ENCODE data around the gene CARD6.

CARD6 gene

DNA sequence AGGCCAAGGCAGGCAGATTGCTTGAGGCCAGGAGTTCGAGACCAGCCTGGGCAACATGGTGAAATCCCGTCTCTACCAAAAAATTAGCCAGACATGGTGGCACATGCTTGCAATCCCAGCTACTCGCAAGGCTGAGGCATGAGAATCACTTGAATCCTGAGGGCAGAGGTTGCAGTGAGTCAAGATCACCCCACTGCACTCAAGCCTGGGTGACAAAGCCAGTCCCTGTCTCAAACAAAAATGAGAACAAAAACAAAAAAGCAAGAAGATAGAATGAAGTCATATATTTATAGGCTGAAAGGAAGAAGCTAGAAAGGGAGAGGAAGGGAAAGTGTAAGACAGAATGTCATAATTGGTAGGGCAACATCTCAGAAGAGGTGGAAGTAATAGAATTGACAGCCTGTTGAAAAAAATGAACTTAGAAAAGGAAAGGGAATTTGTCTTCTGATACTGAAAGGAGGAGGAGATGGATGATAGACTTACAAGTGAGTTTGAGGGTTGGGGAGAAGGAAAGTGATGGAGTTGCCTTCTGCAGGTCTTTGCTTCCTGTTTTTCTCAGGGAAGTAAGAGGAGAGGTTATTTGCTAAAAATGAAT is 32.2 kb downstream of the CARD6 start:
- TF ChIP-seq TCF4 (CRISPR knock-in tag; IDR thresholded peaks at IDR 0.05; ENCODE audit: borderline replicate concordance) (no peak), PPARA (CRISPR knock-in tag; IDR thresholded peaks at IDR 0.05; ENCODE audit: borderline replicate concordance) (no peak), CSRNP3 (CRISPR knock-in tag; IDR thresholded peaks at IDR 0.05) (no peak), ZNF565 (CRISPR knock-in tag; conservative IDR thresholded peaks at IDR 0.05; ENCODE audit: low read depth) (no peak), ARNTL (CRISPR knock-in tag; IDR thresholded peaks at IDR 0.05; ENCODE audit: borderline replicate concordance, low read depth) (no peak), ZFP30 (CRISPR knock-in tag; IDR thresholded peaks at IDR 0.05) (no peak), ISL1 (CRISPR knock-in tag; IDR thresholded peaks at IDR 0.05) (no peak)
- ATAC-seq: no peak

DNA sequence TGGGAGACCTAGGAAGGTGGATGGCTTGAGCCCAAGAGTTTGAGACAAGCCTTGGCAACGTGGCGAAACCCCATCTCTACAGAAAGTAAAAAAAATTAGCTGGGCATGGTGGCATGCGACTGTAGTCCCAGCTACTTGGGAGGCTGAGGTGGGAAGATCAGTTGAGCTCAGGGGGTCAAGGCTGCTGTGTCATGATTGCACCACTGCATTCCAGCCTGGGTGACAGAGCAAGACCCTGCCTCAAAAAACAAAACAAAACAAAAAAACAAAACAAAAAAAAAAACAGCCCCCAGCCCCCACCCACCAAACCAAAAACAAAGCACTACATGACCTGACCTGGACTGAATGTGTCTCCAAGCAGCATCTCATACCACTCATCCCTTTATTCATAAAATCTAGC is 34.8 kb downstream of the CARD6 start:
- TF ChIP-seq PPARA (CRISPR knock-in tag; IDR thresholded peaks at IDR 0.05; ENCODE audit: borderline replicate concordance): no peak
- no peak for TF ChIP-seq RARB (CRISPR knock-in tag; IDR thresholded peaks at IDR 0.05)
- no peak for TF ChIP-seq TCF4 (CRISPR knock-in tag; IDR thresholded peaks at IDR 0.05; ENCODE audit: borderline replicate concordance)
- no peak for TF ChIP-seq CREB5 (CRISPR knock-in tag; IDR thresholded peaks at IDR 0.05; ENCODE audit: low read depth)
- TF ChIP-seq, protein P1, sequence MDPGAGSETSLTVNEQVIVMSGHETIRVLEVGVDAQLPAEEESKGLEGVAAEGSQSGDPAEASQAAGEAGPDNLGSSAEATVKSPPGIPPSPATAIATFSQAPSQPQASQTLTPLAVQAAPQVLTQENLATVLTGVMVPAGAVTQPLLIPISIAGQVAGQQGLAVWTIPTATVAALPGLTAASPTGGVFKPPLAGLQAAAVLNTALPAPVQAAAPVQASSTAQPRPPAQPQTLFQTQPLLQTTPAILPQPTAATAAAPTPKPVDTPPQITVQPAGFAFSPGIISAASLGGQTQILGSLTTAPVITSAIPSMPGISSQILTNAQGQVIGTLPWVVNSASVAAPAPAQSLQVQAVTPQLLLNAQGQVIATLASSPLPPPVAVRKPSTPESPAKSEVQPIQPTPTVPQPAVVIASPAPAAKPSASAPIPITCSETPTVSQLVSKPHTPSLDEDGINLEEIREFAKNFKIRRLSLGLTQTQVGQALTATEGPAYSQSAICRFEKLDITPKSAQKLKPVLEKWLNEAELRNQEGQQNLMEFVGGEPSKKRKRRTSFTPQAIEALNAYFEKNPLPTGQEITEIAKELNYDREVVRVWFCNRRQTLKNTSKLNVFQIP (CRISPR knock-in tag; IDR thresholded peaks at IDR 0.05; ENCODE audit: borderline replicate concordance, low read depth): no peak
- TF ChIP-seq, protein P2, sequence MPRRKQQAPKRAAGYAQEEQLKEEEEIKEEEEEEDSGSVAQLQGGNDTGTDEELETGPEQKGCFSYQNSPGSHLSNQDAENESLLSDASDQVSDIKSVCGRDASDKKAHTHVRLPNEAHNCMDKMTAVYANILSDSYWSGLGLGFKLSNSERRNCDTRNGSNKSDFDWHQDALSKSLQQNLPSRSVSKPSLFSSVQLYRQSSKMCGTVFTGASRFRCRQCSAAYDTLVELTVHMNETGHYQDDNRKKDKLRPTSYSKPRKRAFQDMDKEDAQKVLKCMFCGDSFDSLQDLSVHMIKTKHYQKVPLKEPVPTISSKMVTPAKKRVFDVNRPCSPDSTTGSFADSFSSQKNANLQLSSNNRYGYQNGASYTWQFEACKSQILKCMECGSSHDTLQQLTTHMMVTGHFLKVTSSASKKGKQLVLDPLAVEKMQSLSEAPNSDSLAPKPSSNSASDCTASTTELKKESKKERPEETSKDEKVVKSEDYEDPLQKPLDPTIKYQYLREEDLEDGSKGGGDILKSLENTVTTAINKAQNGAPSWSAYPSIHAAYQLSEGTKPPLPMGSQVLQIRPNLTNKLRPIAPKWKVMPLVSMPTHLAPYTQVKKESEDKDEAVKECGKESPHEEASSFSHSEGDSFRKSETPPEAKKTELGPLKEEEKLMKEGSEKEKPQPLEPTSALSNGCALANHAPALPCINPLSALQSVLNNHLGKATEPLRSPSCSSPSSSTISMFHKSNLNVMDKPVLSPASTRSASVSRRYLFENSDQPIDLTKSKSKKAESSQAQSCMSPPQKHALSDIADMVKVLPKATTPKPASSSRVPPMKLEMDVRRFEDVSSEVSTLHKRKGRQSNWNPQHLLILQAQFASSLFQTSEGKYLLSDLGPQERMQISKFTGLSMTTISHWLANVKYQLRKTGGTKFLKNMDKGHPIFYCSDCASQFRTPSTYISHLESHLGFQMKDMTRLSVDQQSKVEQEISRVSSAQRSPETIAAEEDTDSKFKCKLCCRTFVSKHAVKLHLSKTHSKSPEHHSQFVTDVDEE (CRISPR knock-in tag; IDR thresholded peaks at IDR 0.05): no peak
- TF ChIP-seq TOX (CRISPR knock-in tag; IDR thresholded peaks at IDR 0.05; ENCODE audit: borderline replicate concordance): no peak
- no peak for TF ChIP-seq ESRRG (CRISPR knock-in tag; IDR thresholded peaks at IDR 0.05)
- TF ChIP-seq BACH2 (CRISPR knock-in tag; IDR thresholded peaks at IDR 0.05; ENCODE audit: borderline replicate concordance): no peak
- no peak for TF ChIP-seq SNAI2 (CRISPR knock-in tag; IDR thresholded peaks at IDR 0.05)
- no peak for TF ChIP-seq ZFP30 (CRISPR knock-in tag; IDR thresholded peaks at IDR 0.05)
- ATAC-seq: no peak

DNA sequence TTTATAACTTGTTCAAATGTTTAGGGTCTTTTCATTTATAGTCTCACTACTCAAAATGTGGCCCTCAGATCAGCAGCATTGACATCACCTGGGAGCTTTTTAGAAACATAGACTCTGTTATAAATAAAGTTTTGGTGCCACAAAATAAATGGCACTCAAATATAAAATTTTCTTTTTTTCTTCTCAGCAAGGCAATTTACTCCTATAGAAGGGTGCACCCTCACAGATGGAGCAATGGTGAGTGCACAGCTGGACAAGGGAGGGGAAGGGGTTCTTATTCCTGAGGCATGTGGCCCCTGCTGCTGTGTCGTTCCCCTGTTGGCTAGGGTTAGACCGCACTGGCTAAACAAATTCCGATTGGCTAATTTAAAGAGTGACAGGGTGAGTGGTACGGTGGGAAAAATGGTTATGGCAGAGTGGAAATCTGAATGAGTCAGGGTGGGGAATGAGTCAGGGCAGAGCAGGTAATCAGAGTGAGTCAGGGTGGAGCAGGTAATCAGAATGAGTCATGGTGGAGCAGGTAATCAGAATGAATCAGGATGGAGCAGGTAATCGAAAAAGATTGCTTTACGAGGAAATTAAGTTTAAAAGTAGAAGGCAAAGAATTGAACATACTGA is 36.3 kb downstream of the CARD6 start:
- no peak for ATAC-seq
- no peak for TF ChIP-seq ZFP3 (CRISPR knock-in tag; IDR thresholded peaks at IDR 0.05)
- TF ChIP-seq, protein P2 (CRISPR knock-in tag; IDR thresholded peaks at IDR 0.05): no peak
- TF ChIP-seq, protein P1 (CRISPR knock-in tag; IDR thresholded peaks at IDR 0.05; ENCODE audit: borderline replicate concordance, low read depth): no peak
- no peak for TF ChIP-seq ARNTL (CRISPR knock-in tag; IDR thresholded peaks at IDR 0.05; ENCODE audit: borderline replicate concordance, low read depth)
- no peak for TF ChIP-seq CREB5 (CRISPR knock-in tag; IDR thresholded peaks at IDR 0.05; ENCODE audit: low read depth)
- no peak for TF ChIP-seq RARB (CRISPR knock-in tag; IDR thresholded peaks at IDR 0.05)
- no peak for TF ChIP-seq CSDC2 (CRISPR knock-in tag; IDR thresholded peaks at IDR 0.05)
- TF ChIP-seq ISL1 (CRISPR knock-in tag; IDR thresholded peaks at IDR 0.05): no peak
- no peak for TF ChIP-seq ZFP30 (CRISPR knock-in tag; IDR thresholded peaks at IDR 0.05)
- TF ChIP-seq TOX (CRISPR knock-in tag; IDR thresholded peaks at IDR 0.05; ENCODE audit: borderline replicate concordance): no peak
- TF ChIP-seq TCF4 (CRISPR knock-in tag; IDR thresholded peaks at IDR 0.05; ENCODE audit: borderline replicate concordance): no peak
- TF ChIP-seq GLIS3 (CRISPR knock-in tag; IDR thresholded peaks at IDR 0.05): no peak
- TF ChIP-seq ESRRG (CRISPR knock-in tag; IDR thresholded peaks at IDR 0.05): no peak
- TF ChIP-seq SNAI2 (CRISPR knock-in tag; IDR thresholded peaks at IDR 0.05): no peak
- TF ChIP-seq CSRNP3 (CRISPR knock-in tag; IDR thresholded peaks at IDR 0.05): no peak
- no peak for TF ChIP-seq ZC3H10 (CRISPR knock-in tag; IDR thresholded peaks at IDR 0.05)
- no peak for TF ChIP-seq ZNF70 (CRISPR knock-in tag; IDR thresholded peaks at IDR 0.05)

Data from SK-N-SH treated with all-trans-retinoic acid at 6 μM for 48 hours (cell line).